ENCODE measurements around the gene LGALS8. TPM values are rescaled to one million over a fixed set of nuclear protein-coding genes. Genes with fewer than 3 reads are reported as not detected.

Gene LGALS8
- total RNA-seq, 1 donor from 2014 or later: 94.5 TPM

DNA sequence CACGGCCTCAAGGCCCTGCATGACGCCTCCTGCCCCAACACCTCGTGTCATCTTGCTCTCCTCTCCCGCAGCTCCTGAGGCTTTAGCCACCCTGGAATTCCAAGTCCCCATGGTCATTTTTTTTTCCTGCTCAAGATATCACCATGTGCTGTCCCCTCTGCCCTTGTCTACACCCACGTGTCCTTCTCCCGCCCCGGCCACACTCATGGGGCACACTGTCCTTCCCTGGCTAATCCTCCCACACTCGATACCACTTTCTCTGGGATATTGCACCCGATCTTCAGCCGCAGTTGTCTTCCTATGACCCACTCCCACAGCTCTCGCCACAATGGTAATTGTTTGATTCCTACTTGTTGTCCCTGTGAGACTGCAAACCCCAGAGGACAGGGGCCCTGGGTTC, 29.7 kb upstream of the LGALS8 start:
- Mint-ChIP-seq H3K27ac (ENCODE audit: unreplicated experiment) (no peak overlapping the region), H3K27me3 (ENCODE audit: unreplicated experiment) (peaks cover 4% of the 10 kb centered on the region), H3K4me3 (ENCODE audit: unreplicated experiment) (no peak overlapping the region), H3K9me3 (ENCODE audit: unreplicated experiment) (no peaks in the 10 kb centered on the region), H3K4me1 (ENCODE audit: unreplicated experiment) (peaks cover 35% of the 10 kb centered on the region), H3K36me3 (ENCODE audit: low read depth, unreplicated experiment) (no peaks in the 10 kb centered on the region)
- TF ChIP-seq, protein P1, sequence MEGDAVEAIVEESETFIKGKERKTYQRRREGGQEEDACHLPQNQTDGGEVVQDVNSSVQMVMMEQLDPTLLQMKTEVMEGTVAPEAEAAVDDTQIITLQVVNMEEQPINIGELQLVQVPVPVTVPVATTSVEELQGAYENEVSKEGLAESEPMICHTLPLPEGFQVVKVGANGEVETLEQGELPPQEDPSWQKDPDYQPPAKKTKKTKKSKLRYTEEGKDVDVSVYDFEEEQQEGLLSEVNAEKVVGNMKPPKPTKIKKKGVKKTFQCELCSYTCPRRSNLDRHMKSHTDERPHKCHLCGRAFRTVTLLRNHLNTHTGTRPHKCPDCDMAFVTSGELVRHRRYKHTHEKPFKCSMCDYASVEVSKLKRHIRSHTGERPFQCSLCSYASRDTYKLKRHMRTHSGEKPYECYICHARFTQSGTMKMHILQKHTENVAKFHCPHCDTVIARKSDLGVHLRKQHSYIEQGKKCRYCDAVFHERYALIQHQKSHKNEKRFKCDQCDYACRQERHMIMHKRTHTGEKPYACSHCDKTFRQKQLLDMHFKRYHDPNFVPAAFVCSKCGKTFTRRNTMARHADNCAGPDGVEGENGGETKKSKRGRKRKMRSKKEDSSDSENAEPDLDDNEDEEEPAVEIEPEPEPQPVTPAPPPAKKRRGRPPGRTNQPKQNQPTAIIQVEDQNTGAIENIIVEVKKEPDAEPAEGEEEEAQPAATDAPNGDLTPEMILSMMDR (IDR thresholded peaks at IDR 0.05; ENCODE audit: unreplicated experiment): no peak
- DNase-seq (ENCODE audit: low spot score): no peak

DNA sequence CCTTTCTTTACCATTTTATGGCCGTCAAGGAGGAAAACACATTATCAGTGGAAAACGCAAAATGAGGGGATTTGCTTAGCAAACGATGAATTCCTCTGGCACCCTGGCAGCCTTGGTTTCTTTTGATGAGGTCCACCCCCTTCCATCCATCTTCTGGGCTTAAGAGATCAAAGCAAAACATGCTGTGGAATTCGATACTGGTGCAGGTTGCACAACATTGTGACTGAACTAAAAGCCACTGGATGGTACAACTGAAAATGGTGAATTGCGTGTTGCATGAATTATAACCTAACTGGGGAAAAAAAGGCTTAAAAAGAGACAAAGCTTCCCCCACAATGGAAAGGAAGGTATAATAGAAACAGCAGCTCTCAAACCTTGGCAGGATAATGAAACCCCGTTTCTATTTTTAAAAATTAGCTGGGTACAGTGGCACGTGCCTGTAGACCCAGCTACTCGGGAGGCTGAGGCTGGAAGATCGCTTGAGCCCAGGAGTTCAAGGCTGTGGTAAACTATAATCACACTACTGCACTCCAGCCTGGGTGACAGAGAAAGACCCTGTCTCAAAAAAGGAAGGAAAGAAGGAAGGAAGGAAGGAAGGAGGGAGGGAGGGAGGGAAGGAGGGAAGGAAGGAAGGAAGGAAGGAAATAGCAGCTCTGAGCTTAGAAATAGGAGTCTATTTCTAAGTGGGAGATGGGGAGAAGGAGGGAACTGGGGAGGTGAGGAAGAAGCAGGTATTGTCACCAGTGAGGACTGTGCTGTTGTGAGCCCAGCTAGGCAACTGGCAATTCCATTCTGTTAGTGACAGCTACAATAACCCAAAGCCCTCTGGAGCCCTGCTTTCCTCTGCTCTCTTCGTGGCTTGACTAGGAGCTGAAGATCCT, 29.0 kb upstream of the LGALS8 start:
- Mint-ChIP-seq H3K36me3 (ENCODE audit: low read depth, unreplicated experiment) (no peaks in the 10 kb centered on the region), H3K4me3 (ENCODE audit: unreplicated experiment) (no peak overlapping the region), H3K27me3 (ENCODE audit: unreplicated experiment) (peaks cover 5% of the 10 kb centered on the region), H3K4me1 (ENCODE audit: unreplicated experiment) (peaks cover 32% of the 10 kb centered on the region), H3K27ac (ENCODE audit: unreplicated experiment) (no peak overlapping the region), H3K9me3 (ENCODE audit: unreplicated experiment) (no peaks in the 10 kb centered on the region)
- TF ChIP-seq, protein P1 (IDR thresholded peaks at IDR 0.05; ENCODE audit: unreplicated experiment): no peak
- no peak for DNase-seq (ENCODE audit: low spot score)

DNA sequence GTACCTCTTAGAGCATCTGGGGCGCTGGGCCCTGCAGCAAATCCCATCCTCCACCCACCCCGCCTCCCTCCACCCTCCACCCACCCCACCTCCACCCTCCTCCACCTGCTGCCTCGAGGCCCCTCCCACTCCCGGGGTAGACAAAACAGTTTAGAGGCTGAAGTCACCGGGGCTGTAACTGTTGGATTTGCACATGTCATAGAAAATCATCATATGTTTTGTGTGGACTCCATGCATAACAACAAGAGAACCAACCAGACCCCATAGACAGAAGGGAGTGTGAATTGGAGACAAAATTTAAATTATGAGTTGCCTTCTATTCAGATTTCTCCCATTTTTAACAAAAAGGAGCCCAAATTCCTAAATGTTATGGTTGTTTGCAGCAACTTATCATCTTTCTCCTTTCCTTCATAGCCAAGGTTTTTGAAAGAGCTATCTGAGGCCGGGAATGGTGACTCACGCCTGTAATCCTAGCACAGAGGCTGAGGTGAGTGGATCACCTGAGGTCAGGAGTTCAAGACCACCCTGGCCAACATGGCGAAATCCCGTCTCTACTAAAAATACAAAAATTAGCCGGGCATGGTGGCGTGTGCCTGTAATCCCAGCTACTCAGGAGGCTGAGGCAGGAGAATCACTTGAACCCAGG, 28.2 kb upstream of the LGALS8 start:
- no peaks in the 10 kb centered on the region for H3K36me3 Mint-ChIP-seq (ENCODE audit: low read depth, unreplicated experiment)
- TF ChIP-seq, protein P1 (IDR thresholded peaks at IDR 0.05; ENCODE audit: unreplicated experiment): no peak
- DNase-seq (ENCODE audit: low spot score): no peak
- H3K9me3 Mint-ChIP-seq (ENCODE audit: unreplicated experiment): no peaks in the 10 kb centered on the region
- H3K4me3 Mint-ChIP-seq (ENCODE audit: unreplicated experiment): no peak overlapping the region
- H3K27me3 Mint-ChIP-seq (ENCODE audit: unreplicated experiment): peaks cover 5% of the 10 kb centered on the region
- H3K27ac Mint-ChIP-seq (ENCODE audit: unreplicated experiment): no peak overlapping the region
- peaks cover 30% of the 10 kb centered on the region for H3K4me1 Mint-ChIP-seq (ENCODE audit: unreplicated experiment)

DNA sequence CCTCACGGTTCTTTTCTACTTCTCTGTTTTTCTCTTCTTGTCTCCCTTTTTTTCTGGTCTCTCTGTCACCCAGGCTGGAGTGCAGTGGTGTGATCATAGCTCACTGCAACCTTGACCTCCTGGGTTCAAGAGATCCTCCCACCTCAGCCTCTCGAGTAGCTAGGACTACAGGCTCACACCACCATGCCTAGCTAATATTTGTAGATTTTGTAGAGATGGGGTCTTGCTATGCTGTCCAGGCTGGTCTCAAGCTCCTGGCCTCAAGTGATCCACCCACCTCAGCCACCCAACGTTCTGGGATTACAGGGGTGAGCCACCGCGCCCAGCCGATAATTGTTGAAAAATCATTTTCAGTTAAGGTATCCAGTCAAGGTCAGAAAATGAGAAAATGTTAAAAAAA, 25.9 kb upstream of the LGALS8 start:
- Mint-ChIP-seq H3K36me3 (ENCODE audit: low read depth, unreplicated experiment) (no peaks in the 10 kb centered on the region), H3K4me3 (ENCODE audit: unreplicated experiment) (no peak overlapping the region), H3K4me1 (ENCODE audit: unreplicated experiment) (peaks cover 19% of the 10 kb centered on the region), H3K27ac (ENCODE audit: unreplicated experiment) (no peak overlapping the region), H3K27me3 (ENCODE audit: unreplicated experiment) (peaks cover 7% of the 10 kb centered on the region), H3K9me3 (ENCODE audit: unreplicated experiment) (no peaks in the 10 kb centered on the region)
- no peak for DNase-seq (ENCODE audit: low spot score)
- TF ChIP-seq, protein P1 (IDR thresholded peaks at IDR 0.05; ENCODE audit: unreplicated experiment): no peak

DNA sequence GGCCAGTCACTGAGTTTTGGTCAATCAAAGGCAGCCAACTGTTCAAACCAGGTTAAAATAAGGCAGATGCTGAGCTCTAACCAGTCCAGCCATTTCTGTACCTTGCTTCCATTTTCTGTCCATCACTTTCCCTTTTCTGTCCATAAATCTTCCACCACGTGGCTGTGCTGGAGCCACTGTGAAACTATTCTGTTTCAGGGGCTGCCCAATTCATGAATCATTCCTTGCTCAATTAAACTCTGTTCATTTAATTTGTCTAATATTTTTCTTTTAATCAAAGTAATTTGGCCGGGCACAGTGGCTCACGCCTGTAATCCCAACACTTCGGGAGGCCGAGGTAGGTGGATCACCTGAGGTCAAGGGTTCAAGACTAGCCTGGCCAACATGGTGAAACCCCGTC, 22.7 kb upstream of the LGALS8 start:
- H3K36me3 Mint-ChIP-seq (ENCODE audit: low read depth, unreplicated experiment): no peaks in the 10 kb centered on the region
- TF ChIP-seq, protein P1 (IDR thresholded peaks at IDR 0.05; ENCODE audit: unreplicated experiment): no peak
- no peak overlapping the region for H3K27ac Mint-ChIP-seq (ENCODE audit: unreplicated experiment)
- H3K4me1 Mint-ChIP-seq (ENCODE audit: unreplicated experiment): peaks cover 24% of the 10 kb centered on the region
- H3K27me3 Mint-ChIP-seq (ENCODE audit: unreplicated experiment): peaks cover 7% of the 10 kb centered on the region
- no peak overlapping the region for H3K4me3 Mint-ChIP-seq (ENCODE audit: unreplicated experiment)
- DNase-seq (ENCODE audit: low spot score): no peak
- no peaks in the 10 kb centered on the region for H3K9me3 Mint-ChIP-seq (ENCODE audit: unreplicated experiment)
